SJSA1 (cell line): ENCODE data around the gene CDK5R2. TPM values are rescaled to one million over a fixed set of nuclear protein-coding genes. Genes with fewer than 3 reads are reported as not detected.

Source experiments
- DNase-seq, 2 experiments: peaks; one replicate each; pipeline ENCODE4 v3.0.0-alpha.2; 2015 to 2020; ENCODE audit warnings: low spot score in 2 of 2, low read depth in 1 of 2
- H3K27ac ChIP-seq: fragments of 250-450 bp; sonication (Bioruptor Pico); 2 replicates; pipeline ENCODE4 v1.5.1; 2020; ENCODE audit warnings: mild to moderate bottlenecking, moderate library complexity
- H3K27me3 ChIP-seq: fragments of 250-450 bp; sonication (Bioruptor Pico); replicated peaks from 2 replicates; pipeline ENCODE4 v1.5.1; 2020; ENCODE audit warnings: mild to moderate bottlenecking, moderate library complexity
- H3K36me3 ChIP-seq: fragments of 250-450 bp; sonication (Bioruptor Pico); 2 replicates; pipeline ENCODE4 v1.5.1; 2020; ENCODE audit warnings: mild to moderate bottlenecking
- H3K4me1 ChIP-seq: fragments of 250-450 bp; sonication (Bioruptor Pico); replicated peaks from 2 replicates; pipeline ENCODE4 v1.6.1; 2021; ENCODE audit warnings: mild to moderate bottlenecking
- H3K4me3 ChIP-seq: fragments of 250-450 bp; sonication (Bioruptor Pico); 2 replicates; pipeline ENCODE4 v1.5.1; 2020; ENCODE audit warnings: mild to moderate bottlenecking
- H3K9me3 ChIP-seq: fragments of 250-450 bp; sonication (Bioruptor Pico); replicated peaks from 2 replicates; pipeline ENCODE4 v1.5.1; 2020; ENCODE audit warnings: mild to moderate bottlenecking
- total RNA-seq: library from RNA; depleted of rRNA; stranded (reverse); fragments of >200 nt; shearing (Covaris generic); gene quantifications from 2 replicates; pipeline ENCODE4 v1.2.3, GENCODE V29; 2014

The CDK5R2 gene
- total RNA-seq, 1 experiment from 2014 or later, result not detected

DNA sequence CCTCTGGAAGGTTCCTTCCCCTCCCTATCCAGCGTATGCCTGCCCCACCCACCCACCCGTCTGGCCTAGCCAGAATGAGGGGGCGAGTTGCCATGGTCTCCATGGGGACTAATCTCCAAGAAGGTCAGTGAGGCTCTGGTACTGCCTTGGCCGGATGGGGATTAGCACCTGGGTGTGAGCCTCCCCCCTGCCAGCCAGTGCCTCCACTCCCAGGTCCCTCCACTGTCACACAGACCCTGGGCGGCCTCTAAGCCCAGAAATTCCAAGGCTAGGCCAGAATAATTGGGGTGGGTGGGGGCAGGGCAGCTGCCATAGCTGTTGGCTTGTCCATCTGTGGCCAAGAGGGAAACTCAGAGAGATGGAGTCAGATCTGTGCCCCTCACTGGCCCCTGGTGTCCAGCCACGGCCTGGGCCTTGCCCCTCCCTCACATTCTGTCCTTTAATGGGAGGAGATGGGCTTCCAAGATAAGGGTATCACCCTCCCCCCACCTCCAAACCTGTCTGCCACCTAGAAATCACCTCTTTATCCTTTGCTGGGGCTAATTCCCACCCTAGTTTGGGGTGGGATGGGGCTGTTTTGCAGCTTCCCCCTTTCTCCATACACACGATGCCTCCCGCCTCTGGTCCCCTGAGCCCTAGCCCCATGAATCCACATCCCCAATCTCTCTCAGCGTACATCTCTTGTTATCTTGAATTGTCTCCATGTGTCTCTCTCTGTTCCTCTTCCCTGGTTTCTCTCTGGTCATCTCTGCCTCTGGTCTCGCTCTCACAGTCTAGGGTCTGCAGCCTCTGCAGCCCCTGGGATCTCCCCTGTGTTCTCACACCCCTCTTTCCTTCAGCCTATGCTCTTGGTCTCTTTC, 39.8 kb downstream of the CDK5R2 start:
- Histone ChIP-seq H3K9me3 (no peaks in the 10 kb centered on the region; the same call in 1 of the 2 replicates), H3K36me3 (no peaks in the 10 kb centered on the region), H3K27ac (no peak overlapping the region), H3K27me3 (peaks cover 79% of the 10 kb centered on the region), H3K4me3 (no peak overlapping the region), H3K4me1 (peaks cover 9% of the 10 kb centered on the region)
- DNase-seq, result no peak

DNA sequence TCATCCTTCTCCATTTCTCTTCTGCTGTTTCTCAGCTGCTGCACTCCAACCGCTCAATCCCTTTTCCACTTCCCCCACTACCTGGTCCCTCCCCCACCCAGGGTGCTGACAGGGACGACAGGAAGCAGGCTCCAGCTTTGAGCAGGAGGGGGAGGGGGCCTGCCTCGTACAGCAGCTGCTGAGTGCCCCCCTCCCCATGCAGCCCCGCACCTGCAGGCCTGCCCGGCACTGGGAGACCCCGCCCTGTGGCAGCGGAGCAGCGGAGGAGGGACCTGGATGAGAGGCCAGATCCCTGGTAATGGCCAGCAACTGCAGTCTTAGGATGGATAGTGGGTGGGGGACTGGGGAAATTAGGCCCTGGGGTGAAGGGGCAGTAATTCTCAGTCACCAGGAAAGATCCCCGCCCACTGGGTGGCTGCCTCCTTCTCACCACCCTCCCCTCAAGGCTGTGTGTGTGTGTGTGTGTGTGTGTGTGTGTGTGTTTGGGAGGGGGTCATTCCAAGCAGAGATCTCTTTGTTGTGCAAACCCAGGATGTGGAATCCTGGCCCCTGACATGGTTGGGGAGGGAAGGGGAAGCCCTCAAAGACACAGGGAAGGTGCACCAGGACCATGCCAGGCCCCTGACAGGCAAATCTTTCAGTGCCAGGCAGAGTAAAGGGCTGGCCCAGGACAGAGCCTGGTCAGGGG, 40.6 kb downstream of the CDK5R2 start:
- Histone ChIP-seq H3K36me3 (no peaks in the 10 kb centered on the region), H3K4me1 (peaks cover 9% of the 10 kb centered on the region), H3K27ac (no peak overlapping the region), H3K9me3 (no peaks in the 10 kb centered on the region), H3K27me3 (peaks cover 74% of the 10 kb centered on the region), H3K4me3 (no peak overlapping the region)
- no peak for DNase-seq

- Histone ChIP-seq H3K4me1 (peaks cover 9% of the 10 kb centered on the region), H3K27ac (no peak overlapping the region), H3K9me3 (no peaks in the 10 kb centered on the region), H3K4me3 (no peak overlapping the region), H3K27me3 (peaks cover 73% of the 10 kb centered on the region), H3K36me3 (no peaks in the 10 kb centered on the region)
- DNase-seq, result no peak
These were observed 41.1 kb downstream of the CDK5R2 start for GRCh38 chr2:219000569-219000960.

- no peak overlapping the region for H3K27ac ChIP-seq
- peaks cover 69% of the 10 kb centered on the region for H3K27me3 ChIP-seq
- no peaks in the 10 kb centered on the region for H3K36me3 ChIP-seq
- H3K4me3 ChIP-seq, result no peak overlapping the region
- H3K9me3 ChIP-seq, result no peaks in the 10 kb centered on the region
- DNase-seq, result no peak
- peaks cover 7% of the 10 kb centered on the region for H3K4me1 ChIP-seq
These were observed 41.7 kb downstream of the CDK5R2 start for GRCh38 chr2:219001100-219001576.

DNA sequence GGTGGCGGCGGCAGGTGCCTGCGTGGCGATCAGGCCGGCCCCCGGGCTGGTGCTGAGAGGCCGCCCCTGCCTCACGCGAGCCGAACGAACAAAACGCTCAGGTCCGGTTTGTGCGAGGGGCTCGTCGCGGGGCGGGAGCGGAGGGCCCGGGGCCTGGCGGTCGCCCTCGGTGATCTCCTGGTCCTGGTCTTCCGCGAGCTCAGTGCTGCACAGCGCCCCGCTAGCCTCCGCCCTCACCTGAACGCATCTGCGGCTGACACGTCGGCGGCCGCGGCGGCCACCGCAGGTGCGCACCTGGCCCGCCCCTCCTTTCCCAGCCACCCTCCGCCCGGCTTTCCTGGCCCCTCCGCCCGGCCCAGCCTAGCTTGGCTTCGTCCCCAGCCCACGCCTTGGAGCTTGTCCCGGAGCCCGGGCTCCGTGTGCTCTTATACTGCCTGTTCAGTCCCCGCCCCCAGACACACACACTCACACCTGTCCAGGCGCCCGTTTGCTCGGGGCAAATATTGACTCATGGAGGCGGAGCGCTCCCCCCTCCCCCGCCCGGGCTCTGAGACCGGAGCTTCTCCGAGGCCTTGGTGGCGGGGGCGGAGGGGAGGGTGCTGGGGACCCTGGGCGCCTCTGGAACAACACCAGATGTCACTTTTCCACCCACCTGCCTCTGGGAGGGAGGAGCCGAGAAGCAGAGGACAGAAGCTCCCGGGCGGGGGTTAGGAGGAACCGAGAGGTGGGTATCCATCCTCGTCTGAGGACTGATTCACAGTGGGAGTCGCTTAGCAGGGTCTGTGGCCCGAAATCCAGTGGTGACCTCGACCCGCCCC, 42.3 kb downstream of the CDK5R2 start:
- Histone ChIP-seq H3K4me3 (no peak overlapping the region), H3K4me1 (peaks cover 4% of the 10 kb centered on the region; the same call in 1 of the 2 replicates), H3K27me3 (peaks cover 67% of the 10 kb centered on the region), H3K27ac (no peak overlapping the region), H3K9me3 (no peaks in the 10 kb centered on the region), H3K36me3 (no peaks in the 10 kb centered on the region)
- no peak for DNase-seq

- Histone ChIP-seq H3K27ac (no peak overlapping the region), H3K4me3 (no peak overlapping the region), H3K27me3 (peaks cover 69% of the 10 kb centered on the region), H3K4me1 (peaks cover 4% of the 10 kb centered on the region; the same call in 1 of the 2 replicates), H3K9me3 (no peaks in the 10 kb centered on the region), H3K36me3 (no peaks in the 10 kb centered on the region)
- no peak for DNase-seq
These were observed 43.2 kb downstream of the CDK5R2 start for GRCh38 chr2:219002395-219003266.

DNA sequence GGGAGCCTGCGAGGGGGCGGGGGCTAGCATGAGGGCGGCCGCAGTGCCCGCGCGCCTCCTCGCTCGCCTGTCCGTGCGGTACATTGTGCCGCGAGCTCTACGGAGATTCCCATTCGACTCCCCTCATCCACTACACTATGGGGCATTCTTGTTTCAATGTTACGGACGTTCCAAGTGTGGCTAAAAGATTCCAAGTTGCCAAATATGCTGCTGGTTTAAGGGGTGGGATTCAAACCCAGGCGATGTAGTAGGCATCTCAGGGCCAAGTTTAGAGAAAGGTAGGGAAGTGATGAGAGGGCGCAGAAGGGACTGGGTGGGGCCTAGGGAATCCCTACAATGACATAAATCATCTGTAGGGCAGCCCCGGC, 43.8 kb downstream of the CDK5R2 start:
- peaks cover 66% of the 10 kb centered on the region for H3K27me3 ChIP-seq
- no peaks in the 10 kb centered on the region for H3K9me3 ChIP-seq

DNA sequence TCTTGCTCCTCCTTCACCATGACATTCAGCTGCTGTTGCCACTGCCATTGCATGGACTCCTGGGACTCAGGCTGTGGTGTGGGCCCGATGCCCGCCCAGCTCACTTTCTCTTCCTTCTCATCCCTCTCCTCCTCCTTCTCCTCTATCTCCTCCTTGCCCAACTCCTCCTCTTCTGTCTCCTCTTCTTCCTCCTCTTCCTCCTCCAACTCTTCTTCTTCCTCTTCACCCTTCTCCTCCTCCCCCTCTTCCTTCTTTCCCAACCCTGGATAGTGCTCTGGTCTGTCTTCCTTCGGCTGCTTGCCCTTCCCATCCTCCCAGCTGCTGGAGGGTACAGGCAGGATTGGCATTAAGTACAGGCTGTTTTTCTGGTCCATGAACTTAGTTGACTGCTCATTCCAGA, 44.5 kb downstream of the CDK5R2 start:
- H3K27ac ChIP-seq, result no peak overlapping the region
- no peak overlapping the region for H3K4me3 ChIP-seq
- H3K4me1 ChIP-seq, result peaks cover 4% of the 10 kb centered on the region; the same call in 1 of the 2 replicates
- no peak for DNase-seq
- H3K36me3 ChIP-seq, result no peaks in the 10 kb centered on the region
- peaks cover 62% of the 10 kb centered on the region for H3K27me3 ChIP-seq
- no peaks in the 10 kb centered on the region for H3K9me3 ChIP-seq

More for the DNA sequence above, 43.8 kb downstream of the CDK5R2 start:
- Histone ChIP-seq H3K4me1 (peaks cover 4% of the 10 kb centered on the region; the same call in 1 of the 2 replicates), H3K27ac (no peak overlapping the region), H3K4me3 (no peak overlapping the region), H3K36me3 (no peaks in the 10 kb centered on the region)
- DNase-seq, result no peak

- no peak for DNase-seq
- no peaks in the 10 kb centered on the region for H3K36me3 ChIP-seq
- H3K4me1 ChIP-seq, result no peaks in the 10 kb centered on the region
- no peaks in the 10 kb centered on the region for H3K9me3 ChIP-seq
- no peak overlapping the region for H3K4me3 ChIP-seq
- H3K27ac ChIP-seq, result no peak overlapping the region
- peaks cover 12% of the 10 kb centered on the region for H3K27me3 ChIP-seq
These were observed 49.8 kb downstream of the CDK5R2 start for GRCh38 chr2:219009294-219009693.

DNA sequence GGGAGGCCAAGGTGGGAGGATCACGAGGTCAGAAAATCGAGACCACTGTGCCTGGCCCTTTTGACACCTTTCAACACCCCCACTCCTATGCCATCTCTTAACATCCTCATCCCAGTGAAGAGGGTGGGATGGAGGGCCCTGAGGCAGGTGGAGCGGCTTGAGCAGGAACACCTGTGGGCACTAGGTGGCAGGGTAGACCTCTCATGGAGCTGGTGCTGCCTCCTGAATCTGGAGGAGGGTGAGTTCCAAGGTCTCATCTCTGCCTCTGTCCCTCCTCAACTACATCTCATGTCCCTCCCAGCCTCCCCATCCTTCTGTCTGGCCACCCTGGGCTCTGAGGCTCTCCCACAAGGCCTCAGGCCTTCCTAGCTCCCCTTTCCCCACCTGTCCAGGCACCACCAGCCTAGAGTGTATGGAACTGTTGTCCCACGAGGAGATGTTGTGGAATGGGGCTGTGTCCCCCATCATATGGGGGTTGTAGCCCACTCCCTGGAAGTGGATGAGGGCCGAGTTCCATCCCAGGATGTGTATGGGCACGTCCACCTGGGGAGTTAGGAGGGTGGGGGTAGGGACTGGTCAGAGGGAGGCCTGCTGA, 50.8 kb downstream of the CDK5R2 start:
- Histone ChIP-seq H3K9me3 (no peaks in the 10 kb centered on the region), H3K36me3 (no peaks in the 10 kb centered on the region), H3K4me1 (no peaks in the 10 kb centered on the region), H3K4me3 (no peak overlapping the region), H3K27me3 (peaks cover 9% of the 10 kb centered on the region), H3K27ac (no peak overlapping the region)
- no peak for DNase-seq

DNA sequence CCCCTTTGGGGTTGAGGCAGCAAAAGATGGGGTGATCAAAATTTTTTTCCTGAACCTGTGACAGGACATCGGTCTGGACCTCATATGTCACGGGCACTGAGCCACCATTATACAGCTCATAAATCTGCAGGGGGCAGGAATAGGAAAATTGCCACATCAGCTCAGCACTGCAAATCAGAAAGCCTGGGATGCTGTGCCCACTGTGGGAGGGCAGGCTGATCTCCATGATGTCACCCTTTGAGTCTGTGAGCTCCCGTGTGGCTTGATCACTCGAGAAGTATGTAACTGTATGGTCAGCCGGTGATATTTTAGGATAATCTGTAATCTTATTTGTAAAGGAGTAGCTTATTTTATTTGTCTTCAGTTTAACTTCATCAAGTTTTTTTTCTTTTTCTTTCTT, 51.4 kb downstream of the CDK5R2 start:
- Histone ChIP-seq H3K9me3 (no peaks in the 10 kb centered on the region), H3K4me1 (no peaks in the 10 kb centered on the region), H3K36me3 (no peaks in the 10 kb centered on the region), H3K4me3 (no peak overlapping the region), H3K27me3 (peaks cover 5% of the 10 kb centered on the region; the same call in 1 of the 2 replicates), H3K27ac (no peak overlapping the region)
- no peak for DNase-seq
